Hepatocyte (in vitro differentiated cells): ENCODE results near the gene DPYSL3.

ENCODE experiments used
- CTCF ChIP-seq: fragments of 200-600 bp; sonication (generic); IDR thresholded peaks from 2 replicates; pipeline ENCODE4 v1.5.1; 2016; ENCODE audit warnings: antibody characterized with exemption, mild to moderate bottlenecking; ENCODE audit not compliant: poor library complexity
- EZH2 ChIP-seq: fragments of 200-600 bp; sonication (generic); IDR thresholded peaks from 2 replicates; pipeline ENCODE4 v1.6.1; 2016; ENCODE audit warnings: antibody characterized with exemption, mild to moderate bottlenecking, borderline replicate concordance

- TF ChIP-seq CTCF (no peak), EZH2 (no peak)
Measured at GRCh38 chr5:147398860-147399259, 111.0 kb downstream of the DPYSL3 start.
